GM04504 (cell line): Measurements from ENCODE around the gene INPP4A.
"Not testable (repeated sequence)": the region's sequence is repeated elsewhere in the genome, so short reads cannot be mapped to it uniquely, and the experiment has no call there.

Experiments
- DNase-seq: peaks from one replicate; pipeline ENCODE4 v3.0.0-alpha.2; 2012; ENCODE audit warnings: low read depth

The INPP4A gene

DNA sequence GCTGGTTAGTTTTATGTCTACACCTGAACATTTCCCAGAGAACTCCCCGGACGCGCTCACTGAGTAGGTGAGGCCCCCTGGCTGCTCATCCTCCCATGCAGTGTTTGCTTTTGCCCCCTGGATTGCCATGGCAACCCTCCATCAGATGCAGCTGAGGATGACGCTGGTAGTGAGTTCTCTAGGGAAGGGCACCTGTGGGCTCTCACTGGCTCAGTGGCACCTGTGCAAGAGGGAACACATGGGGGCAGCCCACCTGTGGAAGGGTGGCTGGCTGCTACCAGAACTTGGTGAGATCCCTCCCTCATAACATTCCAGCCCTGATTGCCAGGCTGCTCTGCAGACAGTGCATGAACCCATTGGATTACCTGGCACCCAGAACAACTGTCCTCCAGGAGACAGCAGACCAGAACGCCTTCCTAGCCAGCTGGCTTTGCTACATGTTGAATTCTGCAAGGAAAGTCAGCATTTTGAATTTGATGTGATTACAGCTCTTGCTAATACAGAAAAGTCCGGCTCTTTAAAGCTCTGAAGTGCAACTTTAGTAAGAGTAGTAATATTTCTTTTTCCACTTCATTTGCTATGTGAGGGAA is 142.0 kb downstream of the INPP4A start:
- DNase-seq = no peak

GRCh38 chr2:98588880-98589431 is 144.3 kb downstream of the INPP4A start:
- no peak for DNase-seq

- DNase-seq = no peak
These were observed 144.8 kb downstream of the INPP4A start for GRCh38 chr2:98589489-98589888.

- no peak for DNase-seq
These were observed 147.9 kb downstream of the INPP4A start for GRCh38 chr2:98592565-98592964.

DNA sequence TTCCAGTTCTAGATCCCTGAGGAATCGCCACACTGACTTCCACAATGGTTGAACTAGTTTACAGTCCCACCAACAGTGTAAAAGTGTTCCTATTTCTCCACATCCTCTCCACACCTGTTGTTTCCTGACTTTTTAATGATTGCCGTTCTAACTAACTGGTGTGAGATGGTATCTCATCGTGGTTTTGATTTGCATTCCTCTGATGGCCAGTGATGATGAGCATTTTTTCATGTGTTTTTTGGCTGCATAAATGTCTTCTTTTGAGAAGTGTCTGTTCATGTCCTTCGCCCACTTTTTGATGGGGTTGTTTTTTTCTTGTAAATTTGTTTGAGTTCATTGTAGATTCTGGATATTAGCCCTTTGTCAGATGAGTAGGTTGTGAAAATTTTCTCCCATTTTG is 150.0 kb downstream of the INPP4A start:
- not testable (repeated sequence) for DNase-seq

- no peak for DNase-seq
These were observed 154.2 kb downstream of the INPP4A start for GRCh38 chr2:98598781-98599428.

DNA sequence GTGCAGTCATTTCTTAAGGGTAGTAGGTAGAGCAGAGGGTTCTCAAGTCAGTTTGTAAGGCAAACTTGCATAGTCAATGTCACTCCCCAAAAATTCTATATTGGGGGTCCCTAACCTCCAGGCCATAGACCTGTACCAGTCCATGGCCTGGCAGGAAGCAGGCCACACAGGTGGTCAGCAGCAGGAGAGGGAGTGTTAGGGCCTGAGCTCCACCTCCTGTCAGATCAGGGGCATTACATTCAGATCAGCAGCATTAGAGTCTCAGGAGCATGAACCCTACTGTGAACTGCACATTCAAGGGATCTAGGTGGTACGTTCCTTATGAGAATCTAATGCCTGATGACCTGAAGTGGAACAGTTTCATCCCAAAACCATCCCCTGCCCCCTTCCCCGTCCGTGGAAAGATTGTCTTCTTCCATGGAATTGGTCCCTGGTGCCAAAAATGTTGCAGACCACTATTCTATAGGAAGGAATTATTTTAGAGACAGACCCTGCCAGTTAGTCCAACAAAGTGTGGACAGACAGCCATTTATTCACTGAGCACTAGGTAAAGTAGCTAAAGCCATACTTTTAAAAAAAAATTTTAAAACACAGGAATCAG is 157.0 kb downstream of the INPP4A start:
- DNase-seq = no peak

DNA sequence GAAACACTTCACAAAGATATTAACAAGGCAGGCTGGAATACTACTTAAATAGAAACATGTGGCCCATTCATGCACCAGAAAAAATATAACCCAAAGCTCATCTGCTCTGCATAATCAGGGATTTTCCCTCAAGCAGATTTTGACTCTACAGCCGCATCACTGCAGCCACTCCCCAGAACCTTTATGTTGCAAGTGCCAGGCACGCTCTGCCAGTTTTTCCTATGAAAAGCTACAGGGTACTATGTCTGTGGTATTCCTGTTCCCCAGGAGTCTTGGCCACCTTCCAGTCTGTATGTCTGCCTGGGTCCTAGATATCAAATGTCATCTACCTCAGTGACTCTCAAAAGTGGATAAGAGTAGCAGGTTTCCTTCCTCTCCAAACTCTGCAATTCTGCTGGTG is 159.9 kb downstream of the INPP4A start:
- no peak for DNase-seq

DNA sequence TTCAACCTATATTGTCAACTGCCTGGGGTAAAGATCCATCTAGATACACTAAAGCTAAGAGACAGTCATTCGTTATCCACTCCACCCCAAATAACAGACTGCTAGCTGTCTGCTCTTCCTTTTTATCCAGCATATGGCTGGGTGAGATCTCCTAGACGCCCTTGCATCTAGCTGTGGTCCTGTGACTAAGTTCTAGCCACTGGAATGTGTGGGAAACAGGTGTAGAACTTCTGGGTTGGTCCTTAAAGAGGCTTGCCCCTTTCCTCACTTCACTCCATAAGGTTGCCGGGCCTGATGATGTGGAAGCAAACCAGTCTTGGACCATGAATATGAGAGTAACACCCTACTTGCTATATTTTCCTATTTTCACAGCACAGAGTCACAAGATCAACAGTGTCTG is 160.4 kb downstream of the INPP4A start:
- DNase-seq = no peak

- DNase-seq = no peak
These were observed 161.8 kb downstream of the INPP4A start for GRCh38 chr2:98606431-98606830.

DNA sequence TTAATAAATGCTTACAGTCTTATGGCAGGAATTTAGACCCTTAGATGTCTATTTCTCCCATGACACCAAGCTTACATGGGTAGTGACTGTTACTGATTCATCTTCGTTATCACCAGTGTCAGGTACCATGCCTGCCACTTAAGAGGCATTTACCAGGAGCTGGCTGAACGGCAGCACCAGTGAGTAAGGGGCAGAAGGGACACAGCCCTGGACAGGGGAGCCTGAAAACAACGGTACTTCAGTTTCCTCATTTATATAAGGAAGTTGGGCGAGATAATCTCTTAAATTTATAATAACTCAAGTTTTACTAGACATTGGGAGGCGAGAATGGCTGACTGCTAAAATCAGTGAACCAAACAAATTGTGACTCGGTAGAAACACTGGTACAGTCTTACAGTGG is 162.4 kb downstream of the INPP4A start:
- no peak for DNase-seq

GRCh38 chr2:98607741-98608115 is 163.1 kb downstream of the INPP4A start:
- DNase-seq = no peak

DNA sequence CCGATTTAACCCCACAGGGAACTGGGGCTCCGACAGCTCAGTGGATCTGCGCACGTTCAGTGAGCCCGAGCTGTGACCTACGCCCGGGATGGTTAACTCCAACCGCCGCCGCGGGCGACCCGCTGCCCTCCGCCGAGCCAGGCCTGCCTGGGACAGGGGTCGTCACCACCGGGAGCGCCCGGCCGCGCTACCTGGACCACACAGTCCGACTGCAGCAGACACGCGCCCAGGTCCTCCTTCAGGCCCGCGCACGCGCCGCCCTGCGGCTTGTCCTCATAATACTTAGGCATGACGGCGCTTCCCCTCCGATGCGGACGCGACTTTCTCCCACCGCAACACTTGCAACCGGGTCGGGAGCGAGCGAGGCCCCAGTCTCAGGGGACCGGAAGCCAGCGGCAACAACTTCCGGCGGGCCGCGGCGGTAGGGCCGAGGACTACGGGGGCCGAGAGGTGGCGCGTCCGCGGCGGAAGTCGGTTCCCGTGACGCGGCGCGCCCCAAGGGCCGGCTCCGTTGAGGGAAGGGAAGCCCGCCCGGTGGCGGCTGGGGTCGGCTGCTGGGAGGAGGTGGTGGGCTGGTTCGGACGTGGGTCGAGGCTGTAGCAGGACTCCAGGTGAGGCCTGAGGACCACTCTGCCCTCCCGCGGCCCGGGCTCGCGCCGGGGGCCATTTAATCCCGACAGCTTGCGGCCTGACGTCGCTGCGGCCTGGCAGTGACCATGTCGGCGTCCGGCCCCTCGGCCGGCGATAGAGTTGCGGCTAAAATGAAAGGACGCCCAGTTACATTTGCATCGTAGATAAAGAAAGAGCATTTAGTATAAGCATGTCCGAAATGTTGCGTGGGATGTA is 163.7 kb downstream of the INPP4A start, which contains the start of the genes COA5 and UNC50:
COA5 (minus strand) TSS at position 397 of the 846 bp plus-strand sequence; CDS start at position 290, 107 bp downstream.
UNC50 (plus strand) TSS at position 474 of the 846 bp plus-strand sequence. CDS start 1,171 bp downstream, outside the sequence.
- peak; percentile 76 for DNase-seq

DNA sequence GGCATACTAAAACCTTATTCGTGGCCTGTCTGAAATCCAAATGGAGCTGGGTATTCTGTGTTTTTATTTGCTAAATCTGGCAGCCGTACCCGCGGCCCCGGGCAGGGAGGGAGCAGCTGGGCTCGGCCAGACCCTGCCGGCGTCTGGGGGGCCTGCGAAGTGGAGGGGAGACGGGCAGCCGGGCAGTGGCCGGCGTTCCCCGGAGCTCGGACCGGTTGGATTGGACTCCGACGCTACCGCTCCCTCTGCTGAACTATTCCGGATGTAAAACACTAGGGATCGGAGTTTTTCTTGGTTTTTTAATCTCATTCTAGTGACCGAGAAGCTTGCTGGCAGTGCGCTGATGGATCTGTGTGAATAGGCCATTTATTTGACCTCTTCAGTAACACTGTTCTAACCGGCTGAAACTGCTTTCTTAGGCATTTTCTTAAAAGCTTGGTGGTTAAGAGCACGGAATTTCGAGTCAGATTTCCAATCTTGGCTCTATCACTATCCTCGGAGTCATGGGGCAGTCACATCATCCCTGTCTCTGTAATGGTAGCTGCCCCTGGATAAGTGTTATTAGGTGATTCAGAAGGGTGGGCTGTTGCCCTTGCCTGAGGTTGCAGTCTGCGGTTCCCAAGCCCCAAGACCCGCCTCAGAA is 164.4 kb downstream of the INPP4A start:
- DNase-seq = peak; percentile 14

DNA sequence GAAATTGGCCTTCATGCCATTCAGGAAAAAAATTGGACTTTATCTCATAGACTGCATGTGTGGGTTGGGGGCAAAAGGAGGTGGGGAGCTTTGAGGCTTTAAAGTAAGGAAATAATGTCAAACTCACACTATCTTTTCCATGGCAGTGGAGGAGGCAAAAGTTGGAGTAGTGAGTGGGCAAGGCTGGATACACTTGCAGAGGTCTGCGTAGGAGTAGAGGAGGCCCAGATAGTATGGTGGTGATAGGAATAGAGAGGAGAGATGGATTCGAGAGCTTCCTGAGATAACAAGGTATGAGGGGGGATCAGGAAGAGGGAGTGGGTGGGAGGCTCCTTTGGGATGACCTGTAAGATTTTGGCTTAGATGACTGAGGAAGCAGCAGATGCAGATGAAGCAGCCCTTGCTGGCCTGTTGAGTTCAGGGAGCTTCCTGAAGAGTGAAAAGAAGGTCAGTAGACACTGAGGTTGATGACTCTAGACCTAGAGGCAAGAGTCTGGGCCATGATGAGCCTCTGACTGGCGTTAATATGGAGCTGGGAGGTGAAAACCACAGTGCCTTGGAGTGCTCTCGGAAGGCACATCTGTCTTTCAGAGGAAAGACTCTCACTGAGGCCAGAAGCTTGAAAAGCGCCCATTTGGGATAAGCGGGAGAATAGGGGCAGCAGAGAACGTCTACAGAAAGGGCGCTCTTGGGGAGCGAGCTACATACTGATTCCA is 169.5 kb downstream of the INPP4A start:
- DNase-seq = no peak

DNA sequence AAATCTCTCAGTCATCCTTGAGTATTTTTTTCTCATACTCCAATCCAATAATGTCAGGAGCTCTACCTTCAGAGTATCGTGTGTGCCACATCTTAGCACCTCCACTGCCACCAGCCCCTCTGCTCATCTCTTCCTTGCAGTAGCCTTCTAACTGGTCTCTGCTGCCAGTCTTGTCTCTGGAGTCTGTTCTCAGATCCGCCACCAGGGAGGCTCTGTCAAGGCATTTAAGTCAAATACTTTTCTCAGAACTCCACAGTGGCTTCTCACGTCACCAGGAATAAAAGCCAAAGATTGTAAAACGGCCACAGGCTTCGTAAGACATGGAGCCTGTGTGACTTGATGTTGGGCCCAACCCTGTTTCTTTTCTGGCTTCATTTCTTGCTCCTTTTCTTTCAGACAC is 170.8 kb downstream of the INPP4A start:
- DNase-seq = no peak

DNA sequence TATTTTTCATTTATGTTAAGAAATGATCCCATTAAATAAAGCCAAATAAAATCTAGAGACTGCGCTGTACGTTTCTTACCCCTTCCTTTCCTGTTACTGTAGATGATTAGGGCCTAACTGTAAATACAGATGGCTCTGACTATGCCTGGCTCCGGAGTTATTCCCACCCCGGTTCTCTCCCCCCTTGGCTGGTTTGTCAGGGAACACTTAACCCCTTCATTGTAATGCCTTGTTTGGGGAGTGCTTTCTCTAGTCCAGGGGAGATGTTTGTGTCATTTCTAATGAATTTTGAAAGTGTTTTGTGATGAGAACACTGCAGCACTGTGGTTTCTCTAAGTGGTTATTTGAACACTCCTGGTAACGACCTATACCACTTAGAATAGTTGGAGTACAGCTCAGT is 172.5 kb downstream of the INPP4A start:
- no peak for DNase-seq

DNA sequence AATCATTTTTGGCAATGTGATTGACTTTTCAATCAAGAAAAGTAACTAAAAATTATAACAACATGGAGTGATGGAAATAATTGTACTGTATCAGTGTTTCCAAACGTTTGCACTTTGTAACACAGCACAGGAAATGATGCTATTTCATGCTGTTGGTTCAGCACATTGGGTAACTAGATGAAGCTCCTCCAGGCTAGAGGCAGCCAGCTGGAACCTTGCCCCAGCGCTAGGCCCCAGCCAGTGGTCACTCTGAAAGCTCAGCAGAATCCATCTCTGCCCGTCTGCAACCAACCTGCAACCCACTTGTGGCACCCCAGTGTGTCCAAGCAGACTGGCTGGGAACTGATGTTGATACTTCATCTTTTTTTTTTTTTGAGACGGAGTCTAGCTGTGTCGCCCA is 179.0 kb downstream of the INPP4A start:
- DNase-seq = no peak

- no peak for DNase-seq
These were observed 187.7 kb downstream of the INPP4A start for GRCh38 chr2:98632351-98632750.

DNA sequence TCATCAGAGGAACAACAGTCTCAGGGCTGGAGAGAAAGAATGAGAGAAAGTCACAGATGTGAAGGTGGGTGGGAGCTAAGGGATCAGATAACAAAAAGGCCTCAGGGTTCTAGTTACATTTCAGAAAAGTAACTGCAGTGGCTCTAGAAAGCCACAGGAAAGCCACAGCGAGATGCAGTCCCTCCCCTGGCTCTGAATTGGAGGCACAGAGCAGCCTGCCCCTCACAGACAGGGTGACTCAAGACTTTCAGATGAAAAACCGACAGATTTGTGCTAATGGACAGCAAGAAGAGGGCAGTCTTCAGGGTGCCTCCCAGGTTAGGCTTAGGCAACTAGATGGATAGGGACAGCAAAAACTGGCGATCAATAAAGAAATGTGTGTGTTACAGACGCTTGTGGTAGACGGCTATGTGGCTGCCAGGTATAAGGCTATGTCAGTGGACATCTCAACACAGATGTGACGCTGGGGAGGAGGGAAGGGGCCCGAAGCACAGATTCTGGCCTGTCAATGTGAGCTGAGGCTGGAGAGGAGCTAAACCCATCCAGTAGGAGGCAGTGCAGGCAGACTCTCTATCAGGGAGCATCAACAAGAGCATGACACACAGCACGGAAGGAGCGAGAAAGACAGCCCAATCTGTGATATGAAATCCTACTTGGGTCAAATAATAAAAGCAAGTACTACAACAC is 189.9 kb downstream of the INPP4A start:
- DNase-seq = no peak
